ENCODE results near the gene ZNF474.

The ZNF474 gene

GRCh38 chr5:122183098-122183787, 53.9 kb downstream of the ZNF474 start:
- DNase-seq: no peak

GRCh38 chr5:122183788-122184170, 54.4 kb downstream of the ZNF474 start:
- DNase-seq: no peak

- no peak for DNase-seq
These were observed 55.4 kb downstream of the ZNF474 start for GRCh38 chr5:122184676-122185255.

- no peak for DNase-seq
These were observed 58.1 kb downstream of the ZNF474 start for GRCh38 chr5:122187426-122187825.

GRCh38 chr5:122190156-122190555, 60.8 kb downstream of the ZNF474 start:
- no peak for DNase-seq

- DNase-seq: peak; percentile 41 to 80 (median 79)
These were observed 63.5 kb downstream of the ZNF474 start for GRCh38 chr5:122192497-122193496.

- peak; percentile 40 to 76 (median 61) for DNase-seq
These were observed 66.6 kb downstream of the ZNF474 start for GRCh38 chr5:122195802-122196394.

- DNase-seq: no peak
These were observed 69.8 kb downstream of the ZNF474 start for GRCh38 chr5:122199146-122199545.

- DNase-seq: peak in 1 of 3 experiments; percentile 9
These were observed 71.1 kb downstream of the ZNF474 start for GRCh38 chr5:122200450-122200849.

GRCh38 chr5:122200865-122201264, 71.5 kb downstream of the ZNF474 start:
- no peak for DNase-seq

- no peak for DNase-seq
These were observed 72.0 kb downstream of the ZNF474 start for GRCh38 chr5:122201365-122201764.

GRCh38 chr5:122202952-122203351, 73.6 kb downstream of the ZNF474 start:
- no peak for DNase-seq
